HG02981 (cell line): ENCODE measurements around the gene FAM222A.

Experiments used
- ATAC-seq: cut with Tn5 transposase; IDR thresholded peaks from one replicate; pipeline ENCODE4 v1.9.1; 2021; ENCODE audit warnings: mild to moderate bottlenecking, moderate library complexity; ENCODE audit not compliant: unreplicated experiment

FAM222A gene

GRCh38 chr12:109713187-109714070, at the start of gene FAM222A:
FAM222A (plus strand) TSS chr12:109713825; CDS start chr12:109744147, 30,322 bp downstream.
- peak; percentile 84 for ATAC-seq

GRCh38 chr12:109664402-109664801, 49.2 kb upstream of the FAM222A start:
- no peak for ATAC-seq

DNA sequence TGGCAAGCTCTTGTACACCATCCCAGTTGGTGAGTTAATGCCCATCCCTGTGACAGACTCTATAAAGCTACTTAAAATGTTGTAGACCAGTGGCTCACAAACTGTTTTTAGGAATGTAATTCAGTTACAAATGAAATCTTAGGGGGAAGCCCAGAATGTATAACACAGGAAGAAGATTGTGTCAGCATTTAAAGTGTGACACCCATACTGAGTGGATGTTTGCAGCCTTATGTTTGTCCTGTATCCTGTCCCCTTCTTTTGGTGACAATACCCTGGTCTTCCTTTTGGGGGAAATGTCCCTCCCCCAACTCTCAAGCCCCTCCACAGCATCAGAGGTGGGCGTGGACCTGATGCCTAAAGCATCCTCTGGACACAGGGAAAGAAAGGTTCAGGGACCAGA, 47.6 kb upstream of the FAM222A start:
- no peak for ATAC-seq

DNA sequence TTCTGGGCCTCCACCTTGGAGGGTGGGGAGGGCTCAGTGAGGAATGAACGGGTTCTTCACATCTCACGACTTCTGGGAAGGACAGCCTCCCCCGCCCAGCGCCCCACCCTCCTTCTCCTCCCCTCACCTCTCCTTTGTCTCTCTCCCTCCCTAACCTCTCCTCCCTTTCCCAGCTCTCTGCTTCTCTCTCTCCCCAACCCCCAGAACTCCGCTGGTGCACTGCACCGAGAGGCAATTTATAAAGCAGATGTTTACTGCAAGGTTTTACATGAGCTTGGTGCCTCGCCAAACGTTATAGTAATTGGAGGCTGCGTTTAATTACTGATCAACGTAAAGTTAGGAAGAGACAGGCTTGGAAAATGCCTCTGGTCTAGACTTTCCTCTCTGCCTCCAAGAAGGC, 42.9 kb upstream of the FAM222A start:
- ATAC-seq = no peak

- no peak for ATAC-seq
Observed at GRCh38 chr12:109671502-109671901, 42.1 kb upstream of the FAM222A start.

DNA sequence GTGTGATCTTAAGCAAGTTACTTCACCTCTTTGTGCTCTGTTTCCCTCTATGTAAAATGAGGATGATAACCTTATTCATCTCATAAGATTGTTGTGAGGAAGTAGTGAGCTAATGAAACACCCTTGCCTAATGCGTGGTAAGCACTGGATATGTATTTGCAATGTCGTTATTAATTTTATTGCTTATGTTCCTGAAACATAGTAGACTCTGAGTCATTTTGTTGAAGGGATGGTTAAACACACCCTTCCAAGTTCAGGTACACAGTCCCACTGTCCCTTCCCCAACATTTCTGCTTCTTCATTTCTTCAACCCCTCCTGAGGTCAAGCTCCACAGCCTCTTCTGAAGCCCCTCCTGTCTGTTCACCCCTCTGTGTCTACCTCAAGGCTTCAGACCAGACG, 40.2 kb upstream of the FAM222A start:
- ATAC-seq = no peak

DNA sequence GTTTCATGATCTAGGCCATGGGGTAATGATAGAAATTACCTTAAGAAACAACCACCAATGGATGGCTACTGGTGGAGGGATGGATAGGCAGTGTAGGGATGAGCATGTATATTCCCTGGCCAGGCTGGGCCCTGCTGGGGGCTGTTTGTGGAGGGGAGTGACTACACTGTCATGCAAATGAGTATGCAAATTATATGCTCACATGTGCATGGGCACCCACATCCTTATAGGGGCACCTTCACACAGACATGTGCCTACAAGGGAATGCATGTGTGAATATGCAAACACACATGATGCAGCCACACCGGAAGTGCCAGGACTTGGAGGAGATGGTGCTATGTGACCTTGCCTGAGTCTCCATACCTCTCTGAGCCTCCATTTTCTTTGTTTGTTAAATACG, 39.7 kb upstream of the FAM222A start:
- no peak for ATAC-seq

- no peak for ATAC-seq
Observed at GRCh38 chr12:109675411-109675810, 38.2 kb upstream of the FAM222A start.

- ATAC-seq = no peak
Observed at GRCh38 chr12:109677279-109677691, 36.3 kb upstream of the FAM222A start.

- ATAC-seq = no peak
Observed at GRCh38 chr12:109678719-109679118, 34.9 kb upstream of the FAM222A start.

DNA sequence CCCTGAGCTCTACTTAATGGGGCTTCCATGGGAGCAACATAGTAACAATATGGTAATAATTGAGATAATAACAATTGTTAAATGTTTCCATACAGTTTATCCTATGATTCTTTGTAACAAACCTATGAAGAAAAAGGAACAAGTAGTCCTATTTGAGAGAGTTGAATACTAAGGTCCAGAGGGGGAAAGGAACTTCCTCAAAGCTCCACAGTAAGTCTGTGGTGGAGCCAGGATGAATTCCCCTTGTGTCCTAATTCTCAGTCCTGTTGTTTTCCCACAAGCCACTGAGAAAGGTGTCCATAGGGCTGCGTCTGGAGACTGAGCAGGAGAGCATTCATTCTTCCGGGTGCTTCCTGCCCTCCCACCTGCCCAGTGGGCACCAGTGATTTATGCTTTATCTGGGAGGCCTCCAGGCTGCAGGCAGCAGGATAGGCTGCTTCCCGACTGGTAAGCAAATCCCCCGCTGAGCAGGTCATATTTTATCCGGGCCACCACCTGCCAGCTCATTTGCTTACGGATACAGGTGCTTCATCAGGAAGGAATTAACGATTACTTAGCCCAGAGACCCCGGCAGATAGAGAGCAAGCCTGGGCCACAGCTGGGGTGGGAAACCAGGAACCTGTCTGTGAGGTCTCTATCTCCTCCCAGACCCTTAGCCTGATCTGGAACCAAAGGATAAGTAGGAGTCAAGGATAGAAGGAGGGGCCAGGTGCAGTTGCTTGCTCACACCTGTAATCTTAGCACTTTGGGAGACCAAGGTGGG, 33.9 kb upstream of the FAM222A start:
- no peak for ATAC-seq

DNA sequence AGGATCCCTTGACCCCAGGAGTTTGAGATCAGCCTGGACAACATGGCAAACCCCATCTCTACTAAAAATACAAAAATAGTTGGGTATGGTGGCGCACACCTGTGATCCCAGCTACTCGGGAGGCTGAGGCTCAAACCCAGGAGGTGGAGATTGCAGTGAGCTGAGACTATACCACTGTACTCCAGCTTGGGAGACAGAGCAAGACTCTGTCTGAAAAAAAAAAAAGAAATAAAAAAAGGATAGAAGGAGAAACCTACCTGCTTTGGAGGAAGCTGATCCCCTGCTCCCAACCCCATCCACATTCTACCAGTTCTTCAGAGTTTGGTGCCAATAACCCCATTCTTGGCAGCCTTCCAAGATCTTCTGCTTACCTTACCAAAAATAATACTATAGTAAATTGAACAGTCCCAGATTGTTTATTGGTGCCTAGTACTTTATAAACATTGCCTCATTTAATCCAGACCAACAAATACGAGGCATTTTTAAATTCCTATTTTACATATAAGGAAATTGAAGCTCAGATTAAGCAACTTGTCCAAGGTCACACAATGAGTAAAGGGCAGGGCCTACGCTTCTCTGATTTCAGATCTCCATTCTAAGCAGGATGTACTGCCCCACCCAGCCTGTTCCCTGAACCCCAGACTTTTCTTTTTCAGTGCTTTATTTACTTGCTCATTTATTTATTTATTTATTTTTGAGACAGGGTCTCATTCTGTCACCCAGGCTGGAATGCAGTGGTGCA, 33.2 kb upstream of the FAM222A start:
- no peak for ATAC-seq

- no peak for ATAC-seq
Observed at GRCh38 chr12:109681986-109682707, 31.5 kb upstream of the FAM222A start.

GRCh38 chr12:109682708-109683060, 30.9 kb upstream of the FAM222A start:
- ATAC-seq = no peak

- ATAC-seq = no peak
Observed at GRCh38 chr12:109683316-109683715, 30.3 kb upstream of the FAM222A start.

GRCh38 chr12:109685574-109686447, 27.8 kb upstream of the FAM222A start:
- ATAC-seq = no peak

- no peak for ATAC-seq
Observed at GRCh38 chr12:109686523-109686922, 27.1 kb upstream of the FAM222A start.

GRCh38 chr12:109687250-109687649, 26.4 kb upstream of the FAM222A start:
- ATAC-seq = no peak

DNA sequence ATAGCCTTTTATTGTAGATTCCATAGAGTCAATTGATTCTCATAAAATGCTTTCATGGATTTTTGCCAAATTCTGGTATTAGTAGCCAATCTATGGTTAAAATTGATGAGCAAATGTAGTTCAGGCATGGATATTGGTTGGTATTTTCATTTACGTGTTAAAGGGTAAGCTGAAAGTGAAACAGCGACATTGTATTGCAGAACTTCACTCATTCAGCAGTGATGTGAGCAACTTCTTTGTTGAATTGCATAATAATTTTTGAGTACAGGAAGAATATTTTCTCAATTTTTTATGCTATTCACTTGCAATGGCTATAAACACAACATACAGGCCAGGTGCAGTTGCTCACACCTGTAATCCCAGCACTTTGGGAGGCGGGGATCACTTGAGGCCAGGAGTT, 24.2 kb upstream of the FAM222A start:
- ATAC-seq = no peak

DNA sequence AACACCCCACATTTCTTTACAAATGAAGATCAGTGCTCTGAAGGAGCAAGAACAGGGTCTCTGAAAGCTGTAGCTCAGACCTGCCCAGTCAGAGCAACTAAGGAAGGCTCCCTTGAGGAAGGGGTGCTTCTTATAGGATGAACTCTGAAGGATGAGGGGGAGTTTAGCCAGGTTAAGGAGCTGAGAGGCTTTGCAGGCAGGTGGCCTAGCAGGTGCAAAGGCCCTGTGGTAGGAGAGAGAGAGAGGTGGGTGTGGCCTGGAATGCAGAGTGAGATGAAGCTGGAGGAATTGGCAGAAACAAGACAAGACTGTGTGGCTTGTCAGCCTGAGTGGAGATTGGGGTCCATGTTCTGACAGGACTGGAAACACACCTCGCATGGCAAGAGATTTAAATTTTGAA, 20.5 kb upstream of the FAM222A start:
- no peak for ATAC-seq
